GM12875 (cell line): ENCODE measurements around the gene MAEL.

Experiments
- H3K4me3 ChIP-seq: one replicate; pipeline ENCODE4 v1.5.1; 2011; ENCODE audit warnings: low read depth, low read length, control low read depth
- TF ChIP-seq, protein P1 (sequence below): IDR thresholded peaks from 2 replicates; pipeline ENCODE4 v1.5.1; 2011; ENCODE audit warnings: low read depth, mild to moderate bottlenecking, control low read depth, inconsistent platforms, low read length, moderate library complexity, borderline replicate concordance; ENCODE audit not compliant: insufficient read depth

MAEL gene

DNA sequence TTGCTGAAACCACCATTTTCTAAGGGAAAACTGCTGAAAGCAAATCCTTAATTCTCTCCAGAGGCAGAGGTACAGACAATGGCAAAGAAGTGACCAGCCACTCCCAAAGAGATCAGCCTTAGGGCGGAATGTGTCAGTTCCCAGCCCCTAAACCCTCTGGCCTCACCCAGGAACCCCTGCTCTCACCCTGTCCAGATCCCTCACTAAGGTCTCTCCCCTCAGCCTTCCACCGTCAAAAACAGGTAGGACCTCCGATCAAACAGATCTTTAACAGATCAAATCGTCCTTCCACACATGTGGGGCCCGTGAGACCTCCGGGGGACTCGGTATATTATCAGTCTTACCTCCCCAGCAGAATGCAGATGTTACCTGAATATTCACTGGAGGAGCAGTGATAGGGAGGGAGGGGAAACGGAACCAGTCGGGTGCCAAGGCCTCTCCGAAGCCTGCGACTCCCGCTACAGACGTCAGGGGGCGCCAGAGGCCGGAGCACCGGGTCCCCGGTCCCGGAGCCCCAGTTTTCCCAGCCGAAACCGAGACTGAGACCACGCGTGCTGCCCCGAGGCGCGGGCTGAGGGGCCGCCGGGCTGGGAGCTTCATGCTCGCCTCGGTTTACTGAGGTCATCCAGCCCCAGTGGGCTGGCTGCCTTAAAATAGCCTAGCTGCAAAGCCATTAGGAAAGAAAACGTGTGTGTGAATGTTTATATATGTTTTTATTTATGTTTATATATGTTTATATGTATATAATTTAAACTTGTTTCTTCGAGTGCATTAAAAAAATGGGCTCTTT, 77.4 kb downstream of the MAEL start:
- H3K4me3 ChIP-seq = peak overlapping the region; percentile 11

DNA sequence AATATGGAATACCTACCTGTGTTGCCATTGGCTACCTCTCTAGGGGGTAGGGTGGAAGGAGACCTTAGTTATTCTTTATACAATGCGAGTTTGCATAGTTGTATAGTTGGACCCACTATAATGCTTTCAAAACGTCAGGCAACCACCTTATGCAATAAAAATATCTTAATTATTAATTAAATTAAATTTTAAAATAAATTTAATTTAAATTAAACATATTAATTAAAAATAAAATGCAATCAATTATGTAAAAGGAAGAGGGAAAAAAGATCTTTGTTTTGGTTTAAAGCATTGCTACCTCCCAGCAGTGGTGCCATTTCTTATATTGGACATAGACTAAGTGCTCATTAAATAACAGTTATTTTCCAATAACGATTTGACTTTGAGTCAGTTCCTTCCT, 78.8 kb downstream of the MAEL start:
- TF ChIP-seq, protein P1, sequence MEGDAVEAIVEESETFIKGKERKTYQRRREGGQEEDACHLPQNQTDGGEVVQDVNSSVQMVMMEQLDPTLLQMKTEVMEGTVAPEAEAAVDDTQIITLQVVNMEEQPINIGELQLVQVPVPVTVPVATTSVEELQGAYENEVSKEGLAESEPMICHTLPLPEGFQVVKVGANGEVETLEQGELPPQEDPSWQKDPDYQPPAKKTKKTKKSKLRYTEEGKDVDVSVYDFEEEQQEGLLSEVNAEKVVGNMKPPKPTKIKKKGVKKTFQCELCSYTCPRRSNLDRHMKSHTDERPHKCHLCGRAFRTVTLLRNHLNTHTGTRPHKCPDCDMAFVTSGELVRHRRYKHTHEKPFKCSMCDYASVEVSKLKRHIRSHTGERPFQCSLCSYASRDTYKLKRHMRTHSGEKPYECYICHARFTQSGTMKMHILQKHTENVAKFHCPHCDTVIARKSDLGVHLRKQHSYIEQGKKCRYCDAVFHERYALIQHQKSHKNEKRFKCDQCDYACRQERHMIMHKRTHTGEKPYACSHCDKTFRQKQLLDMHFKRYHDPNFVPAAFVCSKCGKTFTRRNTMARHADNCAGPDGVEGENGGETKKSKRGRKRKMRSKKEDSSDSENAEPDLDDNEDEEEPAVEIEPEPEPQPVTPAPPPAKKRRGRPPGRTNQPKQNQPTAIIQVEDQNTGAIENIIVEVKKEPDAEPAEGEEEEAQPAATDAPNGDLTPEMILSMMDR = no peak
- no peak overlapping the region for H3K4me3 ChIP-seq

More for the DNA sequence above, 77.4 kb downstream of the MAEL start:
- TF ChIP-seq, protein P1 = peak; percentile 95

DNA sequence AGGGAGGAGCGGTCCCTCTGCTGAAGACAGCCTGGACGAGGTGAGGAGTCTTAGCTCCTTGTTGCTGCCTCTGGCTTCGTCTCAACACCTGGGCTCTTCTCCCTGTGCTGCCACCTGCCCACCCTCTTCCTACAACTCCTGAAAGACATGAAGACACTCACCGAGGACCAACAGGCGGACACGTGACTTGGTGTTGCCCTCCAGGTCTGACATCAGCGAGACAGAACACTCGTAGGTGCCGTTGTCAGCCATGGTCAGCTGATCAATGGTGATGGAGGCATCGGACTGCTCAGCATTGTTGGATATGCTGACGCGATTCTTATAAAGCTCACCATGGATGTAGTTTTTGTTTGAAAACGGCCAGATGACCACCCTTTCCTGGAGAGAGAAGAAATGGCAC, 79.7 kb downstream of the MAEL start:
- H3K4me3 ChIP-seq = no peak overlapping the region
- TF ChIP-seq, protein P1 = no peak

DNA sequence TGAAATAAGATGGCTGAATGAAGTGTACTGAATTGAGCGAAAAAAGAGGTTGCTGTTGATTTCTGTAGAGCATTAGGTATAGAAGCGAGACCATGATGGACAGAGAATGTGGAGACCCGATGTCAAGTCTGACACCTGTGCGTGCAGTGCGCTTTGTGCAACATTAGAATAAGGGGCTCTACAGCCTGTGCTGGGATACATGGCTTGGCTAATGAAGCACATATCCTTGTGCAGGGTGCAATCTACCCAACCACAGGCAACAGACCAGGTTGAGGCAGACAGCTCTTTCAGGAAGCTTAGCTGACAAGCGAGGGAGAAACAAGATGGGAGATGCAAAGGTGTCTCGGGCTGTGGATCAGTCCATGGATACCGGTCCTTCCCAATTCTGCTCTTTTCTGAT, 82.2 kb downstream of the MAEL start:
- TF ChIP-seq, protein P1 = no peak
- no peak overlapping the region for H3K4me3 ChIP-seq
